Mesendoderm (in vitro differentiated cells): Measurements from ENCODE around the gene RPL27. TPM values are rescaled to one million over a fixed set of nuclear protein-coding genes. Genes with fewer than 3 reads are reported as not detected.

Experiments
- DNase-seq: peaks from one replicate; pipeline ENCODE4 v3.0.0; 2013
- H2AK5ac ChIP-seq: 2 replicates; pipeline ENCODE4 v1.6.1; 2013; ENCODE audit warnings: low read length, inconsistent platforms
- H2BK120ac ChIP-seq: 2 replicates; pipeline ENCODE4 v1.6.1; 2013; ENCODE audit warnings: low read depth, mild to moderate bottlenecking, low read length, moderate library complexity, mixed read lengths
- H2BK15ac ChIP-seq: replicated peaks from 2 replicates; pipeline ENCODE4 v1.6.1; 2013; ENCODE audit warnings: low read depth, mild to moderate bottlenecking, moderate library complexity
- H2BK5ac ChIP-seq: 2 replicates; pipeline ENCODE4 v1.6.1; 2013; ENCODE audit warnings: low read length, inconsistent platforms
- H3K18ac ChIP-seq: 2 replicates; pipeline ENCODE4 v1.6.1; 2013; ENCODE audit warnings: mild to moderate bottlenecking, low read length, mixed read lengths
- H3K23ac ChIP-seq: one replicate; pipeline ENCODE4 v1.6.1; 2013; ENCODE audit warnings: low read length
- H3K27ac ChIP-seq: 2 replicates; pipeline ENCODE4 v1.5.1; 2013; ENCODE audit warnings: low read depth, mild to moderate bottlenecking, inconsistent platforms, low read length, moderate library complexity
- H3K27me3 ChIP-seq: 2 replicates; pipeline ENCODE4 v1.6.1; 2013; ENCODE audit warnings: low read length, control low read depth, mild to moderate bottlenecking, inconsistent platforms; ENCODE audit not compliant: insufficient read depth, poor library complexity
- H3K36me3 ChIP-seq: 2 replicates; pipeline ENCODE4 v1.6.1; 2013; ENCODE audit warnings: low read length, inconsistent platforms; ENCODE audit not compliant: control insufficient read depth, insufficient read depth
- H3K4ac ChIP-seq: one replicate; pipeline ENCODE4 v1.6.1; 2013; ENCODE audit warnings: low read depth, mild to moderate bottlenecking, low read length, moderate library complexity
- H3K4me1 ChIP-seq: 2 replicates; pipeline ENCODE4 v1.6.1; 2013; ENCODE audit warnings: low read depth, low read length, inconsistent platforms; ENCODE audit not compliant: control insufficient read depth
- H3K4me2 ChIP-seq: 2 replicates; pipeline ENCODE4 v1.6.1; 2013; ENCODE audit warnings: low read length
- H3K4me3 ChIP-seq: 2 replicates; pipeline ENCODE4 v1.5.1; 2013; ENCODE audit warnings: mild to moderate bottlenecking, low read length
- H3K56ac ChIP-seq: one replicate; pipeline ENCODE4 v1.6.1; 2013; ENCODE audit warnings: low read length
- H3K79me1 ChIP-seq: 2 replicates; pipeline ENCODE4 v1.6.1; 2013; ENCODE audit warnings: low read length, inconsistent platforms
- H3K79me2 ChIP-seq: 2 replicates; pipeline ENCODE4 v1.6.1; 2013; ENCODE audit warnings: mild to moderate bottlenecking, low read length; ENCODE audit not compliant: control insufficient read depth, insufficient read depth
- H3K9ac ChIP-seq: 2 replicates; pipeline ENCODE4 v1.6.1; 2013; ENCODE audit warnings: low read length, inconsistent platforms
- H4K5ac ChIP-seq: one replicate; pipeline ENCODE4 v1.6.1; 2013; ENCODE audit warnings: low read length
- H4K8ac ChIP-seq: one replicate; pipeline ENCODE4 v1.6.1; 2013; ENCODE audit warnings: low read depth, mild to moderate bottlenecking, control low read depth, low read length, moderate library complexity
- WGBS: extraction: QIAGEN DNeasy Blood & Tissue Kit; methylation state at CpG from one replicate; pipeline ENCODE4 v1.1.7; 2013; ENCODE audit warnings: low lambda C conversion rate, missing lambda C conversion rate; ENCODE audit not compliant: insufficient coverage; ENCODE audit errors: extremely low coverage; 5-methylcytosine and 5-hydroxymethylcytosine counted together
- polyA plus RNA-seq, 2 experiments: library from polyadenylated mRNA; stranded (reverse); fragments of 200-250 nt; gene quantifications; one replicate each; pipeline ENCODE4 v1.2.3, GENCODE V29; 2013

The RPL27 gene
- polyA plus RNA-seq (2013, experiment 1 of 2): 5,596 TPM
- 5,579 TPM for polyA plus RNA-seq (2013, experiment 2 of 2)

DNA sequence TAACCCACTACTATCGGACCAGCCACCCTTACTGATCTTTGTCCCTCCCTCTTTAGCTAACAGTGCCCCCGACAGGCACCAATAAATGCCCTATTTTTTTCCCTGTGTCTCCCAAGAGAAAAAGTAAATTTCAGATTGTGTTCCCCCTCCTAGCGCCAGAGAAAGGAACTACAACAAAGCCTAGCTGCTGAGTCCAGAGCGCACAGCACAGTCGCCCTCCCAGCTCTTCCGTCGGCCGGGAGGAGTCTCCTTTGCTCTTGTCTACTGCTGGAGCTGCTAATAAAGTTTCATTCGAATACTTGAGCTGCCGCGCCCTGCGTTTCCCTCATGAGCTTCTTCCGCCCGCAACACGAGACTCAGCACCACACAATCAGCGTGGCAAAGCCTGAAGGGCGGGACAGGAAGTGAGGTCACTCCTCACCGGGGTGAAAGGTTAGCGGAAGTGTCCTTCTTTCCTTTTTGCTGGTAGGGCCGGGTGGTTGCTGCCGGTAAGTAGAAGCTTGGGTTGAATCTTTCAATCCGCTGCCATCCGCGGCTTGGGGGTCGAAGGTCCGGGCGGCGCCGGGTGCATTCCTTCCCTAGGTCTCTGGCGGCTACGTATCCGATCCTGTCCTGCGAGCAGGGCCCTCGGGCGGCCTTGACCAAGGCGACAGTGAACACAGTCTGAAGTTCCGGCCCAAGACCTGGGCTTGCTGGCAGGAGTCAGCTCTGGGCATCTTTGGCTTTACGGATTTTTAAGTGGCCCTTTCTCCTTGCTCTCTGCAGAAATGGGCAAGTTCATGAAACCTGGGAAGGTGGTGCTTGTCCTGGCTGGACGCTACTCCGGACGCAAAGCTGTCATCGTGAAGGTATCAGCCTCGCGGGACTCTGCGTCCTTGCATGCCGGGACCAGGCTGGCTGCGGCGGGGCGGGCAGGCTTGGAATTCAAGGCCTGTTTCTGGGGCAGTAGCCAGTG lies at the start of gene RPL27:
RPL27 (plus strand) TSS at position 436 of the 955 bp plus-strand sequence; CDS start at position 768, 332 bp downstream.
- Histone ChIP-seq H2AK5ac (no peak within 1 kb of the TSS), H3K4me3 (peak within 1 kb of the TSS; percentile 88), H3K79me2 (peaks cover 19% of the 10 kb centered on the region), H3K9ac (peak within 1 kb of the TSS; percentile 94), H3K27ac (peak within 1 kb of the TSS; percentile 67), H2BK120ac (no peak within 1 kb of the TSS), H3K56ac (peak within 1 kb of the TSS; percentile 93), H4K5ac (no peak within 1 kb of the TSS), H3K4ac (peak within 1 kb of the TSS; percentile 92), H3K23ac (no peak within 1 kb of the TSS), H2BK15ac (no peak within 1 kb of the TSS), H3K4me1 (no peaks in the 10 kb centered on the region), H3K18ac (peak within 1 kb of the TSS; percentile 80), H3K4me2 (peak within 1 kb of the TSS; percentile 39), H3K79me1 (peaks cover 2% of the 10 kb centered on the region), H3K27me3 (no peaks in the 10 kb centered on the region), H4K8ac (peak within 1 kb of the TSS; percentile 83), H3K36me3 (peaks cover 6% of the 10 kb centered on the region), H2BK5ac (no peak within 1 kb of the TSS)
- peak; percentile 100 for DNase-seq
- no CpG with 5 or more reads among the region's 49 CpGs for WGBS

DNA sequence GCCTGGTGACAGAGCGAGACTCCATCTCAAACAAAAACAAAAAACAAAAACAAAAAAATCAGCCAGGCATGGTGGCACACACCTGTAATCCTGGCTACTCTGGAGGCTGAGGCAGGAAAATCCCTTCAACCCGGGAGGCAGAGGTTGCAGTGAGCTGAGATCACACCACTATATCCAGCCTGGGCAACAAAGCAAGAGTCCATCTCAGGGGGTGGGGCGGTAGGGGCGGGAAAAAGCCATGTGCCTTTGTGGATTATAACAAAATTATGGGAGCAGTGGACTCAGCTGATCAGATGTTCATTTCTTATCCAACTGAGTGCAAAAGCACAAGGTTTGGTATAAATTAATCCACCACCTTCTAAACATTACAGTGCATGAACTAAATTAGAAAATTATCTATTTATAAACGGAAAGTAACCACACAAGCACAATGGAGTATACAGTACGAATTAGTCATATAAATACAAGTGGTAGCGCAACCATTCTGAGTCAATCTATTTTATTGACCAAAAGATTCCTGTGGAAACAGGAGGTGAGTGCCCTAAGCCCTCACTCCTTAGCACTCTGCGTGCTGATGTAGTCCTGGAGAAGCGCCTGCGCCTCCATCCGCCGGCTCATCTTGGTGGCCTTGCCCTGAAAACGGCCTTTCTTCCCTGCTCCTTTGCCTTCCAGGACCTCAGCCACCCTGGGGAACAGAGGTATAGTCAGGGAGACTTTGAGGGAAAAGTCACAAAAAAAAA lies 48.0 kb upstream of the RPL27 start:
- no peaks in the 10 kb centered on the region for H3K4me1 ChIP-seq

DNA sequence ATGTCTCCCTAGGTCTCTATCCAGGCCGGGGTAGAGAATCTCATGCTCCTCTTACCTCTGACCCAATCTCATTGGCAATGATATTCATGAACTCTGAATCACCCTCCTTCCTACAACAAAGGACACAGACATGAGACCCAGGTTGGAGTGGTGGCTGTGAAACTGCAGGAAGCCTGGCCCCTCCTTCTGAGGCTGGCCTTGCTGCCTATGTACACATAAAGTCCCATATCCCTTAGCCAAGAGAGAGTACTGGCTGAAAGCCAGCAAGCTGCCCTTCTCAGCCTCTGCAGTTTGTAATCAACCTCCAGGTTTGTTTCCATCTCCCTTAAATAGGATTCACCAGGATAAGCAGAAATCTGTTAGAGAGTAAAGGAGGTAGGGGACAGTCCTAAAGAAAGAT lies 44.5 kb upstream of the RPL27 start:
- Histone ChIP-seq H3K4me2 (no peak overlapping the region), H3K23ac (no peak overlapping the region), H2BK5ac (no peak overlapping the region), H4K5ac (no peak overlapping the region), H3K9ac (no peak overlapping the region), H4K8ac (no peak overlapping the region), H3K79me1 (no peaks in the 10 kb centered on the region), H3K56ac (no peak overlapping the region), H3K18ac (no peak overlapping the region), H3K4me1 (no peaks in the 10 kb centered on the region), H3K4me3 (no peak overlapping the region), H3K79me2 (no peaks in the 10 kb centered on the region), H2AK5ac (no peak overlapping the region), H3K36me3 (peaks cover 16% of the 10 kb centered on the region), H2BK120ac (no peak overlapping the region), H2BK15ac (no peak overlapping the region), H3K27me3 (no peaks in the 10 kb centered on the region), H3K4ac (no peak overlapping the region), H3K27ac (no peak overlapping the region)
- no peak for DNase-seq
- no CpG with 5 or more reads among the region's 1 CpG for WGBS

More for the DNA sequence above, 48.0 kb upstream of the RPL27 start:
- Histone ChIP-seq H3K4me2 (no peak overlapping the region), H3K4ac (no peak overlapping the region), H2BK120ac (no peak overlapping the region), H3K9ac (no peak overlapping the region), H3K56ac (no peak overlapping the region), H2BK15ac (no peak overlapping the region), H3K4me3 (no peak overlapping the region), H4K8ac (no peak overlapping the region), H3K36me3 (peaks cover 5% of the 10 kb centered on the region), H3K79me1 (no peaks in the 10 kb centered on the region), H3K27me3 (no peaks in the 10 kb centered on the region), H3K27ac (no peak overlapping the region), H2BK5ac (no peak overlapping the region), H4K5ac (no peak overlapping the region), H3K23ac (no peak overlapping the region), H3K18ac (no peak overlapping the region), H3K79me2 (no peaks in the 10 kb centered on the region), H2AK5ac (no peak overlapping the region)
- no peak for DNase-seq
- no CpG with 5 or more reads among the region's 13 CpGs for WGBS

DNA sequence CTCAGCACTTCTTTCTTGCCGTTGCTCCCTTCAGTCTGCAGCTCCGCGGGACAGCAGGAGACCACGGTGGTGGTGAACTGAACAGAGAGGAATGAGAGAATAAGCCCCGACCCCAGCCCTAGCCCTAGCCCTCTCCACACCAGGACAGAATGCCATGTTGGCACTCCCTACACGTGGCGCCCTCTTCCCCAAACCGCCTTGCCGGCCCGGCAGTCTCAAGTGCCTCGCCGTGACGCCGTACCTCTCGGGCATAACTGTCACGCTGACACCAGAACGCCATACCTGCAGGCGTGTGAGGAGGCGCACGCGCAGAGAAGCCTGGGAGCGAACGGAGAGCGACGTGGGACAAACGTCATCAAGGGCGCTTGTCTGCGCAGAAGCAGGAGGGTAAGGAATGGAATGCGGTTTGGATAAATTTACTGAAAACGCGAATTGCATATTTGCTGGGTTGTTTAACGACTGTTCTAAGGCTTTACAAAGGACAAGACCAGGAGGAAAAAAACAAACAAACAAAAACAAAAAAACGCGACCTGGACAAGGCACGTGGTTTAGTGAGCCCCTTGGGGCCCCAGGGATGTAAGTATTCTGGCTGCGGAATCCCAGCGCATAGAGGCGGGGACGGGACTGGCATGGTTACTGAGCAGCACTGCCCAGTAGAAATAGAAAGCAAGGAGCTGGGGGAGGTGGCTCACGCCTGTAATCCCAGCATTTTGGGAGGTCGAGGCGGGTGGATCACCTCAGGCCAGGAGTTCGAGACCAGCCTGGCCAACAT lies 33.9 kb upstream of the RPL27 start, which contains the start of gene AARSD1:
AARSD1 (minus strand) TSS at position 294 of the 772 bp plus-strand sequence; CDS start at position 280, 14 bp downstream.
- Histone ChIP-seq H3K18ac (peak within 1 kb of the TSS; percentile 29), H3K4me3 (peak within 1 kb of the TSS; percentile 95), H4K8ac (no peak within 1 kb of the TSS), H3K4me1 (peaks cover 2% of the 10 kb centered on the region), H4K5ac (no peak within 1 kb of the TSS), H3K79me2 (peaks cover 7% of the 10 kb centered on the region), H3K79me1 (peaks cover 6% of the 10 kb centered on the region), H3K9ac (peak within 1 kb of the TSS; percentile 94), H2BK15ac (no peak within 1 kb of the TSS), H3K27ac (no peak within 1 kb of the TSS), H3K36me3 (peaks cover 4% of the 10 kb centered on the region), H3K4ac (peak within 1 kb of the TSS; percentile 57), H3K23ac (no peak within 1 kb of the TSS), H2AK5ac (peak within 1 kb of the TSS; percentile 22), H3K56ac (peak within 1 kb of the TSS; percentile 96), H2BK120ac (no peak within 1 kb of the TSS), H2BK5ac (no peak within 1 kb of the TSS), H3K27me3 (no peaks in the 10 kb centered on the region), H3K4me2 (peak within 1 kb of the TSS; percentile 97)
- DNase-seq: peak; percentile 98
- WGBS: no CpG with 5 or more reads among the region's 43 CpGs

DNA sequence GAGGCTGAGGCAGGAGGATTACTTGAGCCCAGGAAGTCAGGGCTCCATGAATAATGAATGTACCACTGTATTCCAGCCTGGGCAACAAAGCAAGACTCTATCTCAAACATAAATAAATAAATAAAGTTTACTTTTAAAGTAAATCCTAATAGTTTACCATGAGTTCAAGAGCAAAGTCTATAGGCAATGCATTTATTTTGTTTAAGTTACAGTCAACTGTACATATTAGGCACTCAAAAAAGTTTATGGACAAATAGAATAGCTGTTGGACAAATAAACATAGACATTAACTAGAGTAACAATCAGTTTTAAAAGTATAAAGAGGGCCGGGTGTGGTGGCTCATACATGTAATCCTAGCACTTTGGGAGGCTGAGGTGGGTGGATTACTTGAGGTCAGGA lies 30.3 kb upstream of the RPL27 start:
- Histone ChIP-seq H4K5ac (no peak overlapping the region), H4K8ac (no peak overlapping the region), H3K4me1 (peaks cover 2% of the 10 kb centered on the region), H3K79me1 (peaks cover 6% of the 10 kb centered on the region), H3K56ac (no peak overlapping the region), H3K9ac (no peak overlapping the region), H3K27ac (no peak overlapping the region), H3K79me2 (peaks cover 7% of the 10 kb centered on the region), H3K23ac (no peak overlapping the region), H2BK120ac (no peak overlapping the region), H3K4me2 (no peak overlapping the region), H3K4ac (no peak overlapping the region), H2AK5ac (no peak overlapping the region), H3K36me3 (no peaks in the 10 kb centered on the region), H3K27me3 (no peaks in the 10 kb centered on the region), H2BK5ac (no peak overlapping the region), H3K4me3 (no peak overlapping the region), H2BK15ac (no peak overlapping the region), H3K18ac (no peak overlapping the region)
- no peak for DNase-seq
- no CpG with 5 or more reads among the region's 1 CpG for WGBS
